SK-N-SH (cell line): Measurements from ENCODE around the gene GLG1. TPM values are rescaled to one million over a fixed set of nuclear protein-coding genes. Genes with fewer than 3 reads are reported as not detected.

Source experiments
- CTCF ChIA-PET: fragments of 300-600, 350-600 bp; formaldehyde crosslinking; extraction: SDS; loops from one replicate; lab custom pipeline; 2021; lab: Yijun Ruan, JAX
- POLR2A ChIA-PET: fragments of 350-600 bp; sonication (Branson Sonifier 250); formaldehyde crosslinking; extraction: SDS; loops from one replicate; lab custom pipeline; 2020; ENCODE audit warnings: antibody characterized with exemption, inconsistent platforms; lab: Yijun Ruan, JAX
- DNase-seq: peaks from one replicate; pipeline ENCODE4 v3.0.0; 2012
- H2AFZ ChIP-seq: fragments of 200-600 bp; sonication (generic); 2 replicates; pipeline ENCODE4 v1.8.1; 2016; ENCODE audit warnings: antibody characterized with exemption, mild to moderate bottlenecking, low read depth
- H3F3A ChIP-seq: fragments of 200-600 bp; sonication (generic); replicated peaks from 2 replicates; pipeline ENCODE3; 2016; ENCODE audit warnings: antibody characterized with exemption, mild to moderate bottlenecking; ENCODE audit not compliant: insufficient read depth
- H3K27ac ChIP-seq, 2 experiments: fragments of 200-500 bp in 1 of 2; fragments of 200-600 bp in 1 of 2; sonication (Bioruptor generic) in 1 of 2; sonication (generic), shearing (Covaris generic) in 1 of 2; 2 replicates each; pipeline versions ENCODE4 v1.5.1 to v1.6.1; 2014 to 2016; ENCODE audit warnings: low read depth in 2 of 2, inconsistent platforms in 1 of 2, low read length in 1 of 2, mild to moderate bottlenecking in 1 of 2, mixed read lengths in 1 of 2
- H3K27me3 ChIP-seq: fragments of 200-600 bp; sonication (generic), shearing (Covaris generic); 2 replicates; pipeline ENCODE4 v1.6.1; 2016; ENCODE audit warnings: mixed run types; ENCODE audit not compliant: insufficient read depth
- H3K36me3 ChIP-seq, 2 experiments: fragments of 200-500 bp in 1 of 2; fragments of 200-600 bp in 1 of 2; sonication (Bioruptor generic) in 1 of 2; sonication (generic) in 1 of 2; replicated peaks in 1 of 2; 2 replicates each; pipeline versions ENCODE3 to v1.5.1; 2014 to 2016; ENCODE audit warnings: low read length in 1 of 2, mild to moderate bottlenecking in 1 of 2; ENCODE audit not compliant: insufficient read depth in 2 of 2, control insufficient read depth in 1 of 2
- H3K4me1 ChIP-seq, 2 experiments: fragments of 200-500 bp in 1 of 2; fragments of 200-600 bp in 1 of 2; sonication (Bioruptor generic) in 1 of 2; sonication (generic), shearing (Covaris generic) in 1 of 2; 2 replicates each; pipeline versions ENCODE4 v1.5.1 to v1.6.1; 2014 to 2016; ENCODE audit warnings: low read depth in 1 of 2, low read length in 1 of 2, mixed run types in 1 of 2; ENCODE audit not compliant: insufficient read depth in 2 of 2, control insufficient read depth in 1 of 2
- H3K4me2 ChIP-seq: fragments of 200-600 bp; sonication (generic), shearing (Covaris generic); 2 replicates; pipeline ENCODE4 v1.6.1; 2017; ENCODE audit warnings: mixed run types
- H3K4me3 ChIP-seq, 2 experiments: fragments of 200-500 bp in 1 of 2; fragments of 200-600 bp in 1 of 2; sonication (Bioruptor generic) in 1 of 2; sonication (generic), shearing (Covaris generic) in 1 of 2; 2 replicates each; pipeline versions ENCODE4 v1.5.1 to v1.8.1; 2014 to 2016; ENCODE audit warnings: low read depth in 2 of 2, inconsistent platforms in 1 of 2, low read length in 1 of 2, mild to moderate bottlenecking in 1 of 2, mixed read lengths in 1 of 2, moderate library complexity in 1 of 2
- H3K79me2 ChIP-seq: fragments of 200-600 bp; sonication (generic); 2 replicates; pipeline ENCODE4 v1.8.1; 2017; ENCODE audit warnings: mild to moderate bottlenecking; ENCODE audit not compliant: insufficient read depth
- H3K9ac ChIP-seq: fragments of 200-600 bp; sonication (generic); 2 replicates; pipeline ENCODE4 v1.6.1; 2017; ENCODE audit warnings: mixed run types
- H3K9me2 ChIP-seq: fragments of 200-600 bp; sonication (generic); 2 replicates; pipeline ENCODE4 v1.6.1; 2017; ENCODE audit warnings: mixed run types
- H3K9me3 ChIP-seq: fragments of 200-600 bp; sonication (generic); 2 replicates; pipeline ENCODE4 v1.6.1; 2017; ENCODE audit warnings: mixed run types, mild to moderate bottlenecking, moderate library complexity
- H4K20me1 ChIP-seq: fragments of 200-600 bp; sonication (generic); 2 replicates; pipeline ENCODE4 v1.6.1; 2017; ENCODE audit warnings: mild to moderate bottlenecking, mixed run types; ENCODE audit not compliant: insufficient read depth
- CTCF ChIP-seq: fragments of 200-600 bp; sonication (generic); IDR thresholded peaks from 2 replicates; pipeline ENCODE4 v1.6.1; 2017; ENCODE audit warnings: antibody characterized with exemption, mild to moderate bottlenecking, moderate library complexity
- ELF1 ChIP-seq: IDR thresholded peaks from 2 replicates; pipeline ENCODE4 v1.4.0; 2012
- GATA2 ChIP-seq: sonication (generic); formaldehyde crosslinking; IDR thresholded peaks from 2 replicates; pipeline ENCODE4 v1.5.0; 2020; ENCODE audit warnings: mild to moderate bottlenecking, missing genetic modification reagents
- MAX ChIP-seq: IDR thresholded peaks from 2 replicates; pipeline ENCODE4 v1.4.0; 2012; ENCODE audit warnings: low read depth
- NFIC ChIP-seq: IDR thresholded peaks from 2 replicates; pipeline ENCODE4 v1.4.0; 2012; ENCODE audit warnings: borderline replicate concordance
- NRF1 ChIP-seq: IDR thresholded peaks from 2 replicates; pipeline ENCODE4 v1.6.1; 2012; ENCODE audit warnings: low read depth, mild to moderate bottlenecking, low read length
- USF1 ChIP-seq: IDR thresholded peaks from 2 replicates; pipeline ENCODE4 v1.4.0; 2012; ENCODE audit warnings: low read depth, borderline replicate concordance
- USF2 ChIP-seq: fragments of 150-350 bp; IDR thresholded peaks from 2 replicates; pipeline ENCODE4 v1.6.1; 2017; ENCODE audit warnings: antibody characterized with exemption, low read length, low read depth, borderline replicate concordance
- WGBS: methylation state at CpG from one replicate; pipeline ENCODE4 v1.1.6; 2017; ENCODE audit warnings: low lambda C conversion rate; 5-methylcytosine and 5-hydroxymethylcytosine counted together
- polyA plus RNA-seq, 3 experiments: library from polyadenylated mRNA; depleted of rRNA; stranded (reverse); fragments of >200 nt; gene quantifications; 2 replicates each; pipeline ENCODE4 v1.2.3, GENCODE V29; 2012

The GLG1 gene
- polyA plus RNA-seq, 1 of the 3 experiments (the other 2 are of a cell fraction) = 71.1 TPM

- TF ChIP-seq USF2 = no peak
- no peak for TF ChIP-seq NRF1
Observed at GRCh38 chr16:74496054-74496453, 110.9 kb downstream of the GLG1 start (continued).

GRCh38 chr16:74492976-74493375 lies 113.9 kb downstream of the GLG1 start:
- peaks cover 6% of the 10 kb centered on the region for H3K79me2 ChIP-seq
- no peaks in the 10 kb centered on the region for H4K20me1 ChIP-seq
- WGBS = 98% methylated on average over 10 of the region's 10 CpGs
- no peak for DNase-seq
- no peak overlapping the region for H3K9ac ChIP-seq
- TF ChIP-seq MAX (no peak), USF1 (no peak), USF2 (no peak), GATA2 (CRISPR knock-in tag) (no peak), NFIC (no peak), CTCF (no peak), ELF1 (no peak)
- no peak overlapping the region for H3K4me2 ChIP-seq
- no peaks in the 10 kb centered on the region; a peak in 1 of 4 replicates for H3K4me1 ChIP-seq
- H3K9me2 ChIP-seq = no peaks in the 10 kb centered on the region
- CTCF ChIA-PET = no interaction called here
- no peak overlapping the region for H2AFZ ChIP-seq
- no peak overlapping the region for H3K4me3 ChIP-seq
- H3K27ac ChIP-seq = no peak overlapping the region
- POLR2A ChIA-PET = interaction anchor here (0.9 kb wide), 1 partner anchor 114 kb away, joined by 3 read pairs; the partner anchor contains the start of gene GLG1
- H3K9me3 ChIP-seq = no peaks in the 10 kb centered on the region
- H3K36me3 ChIP-seq = peaks cover 27 to 54% of the 10 kb centered on the region in 2 experiments
- no peaks in the 10 kb centered on the region for H3F3A ChIP-seq
- no peaks in the 10 kb centered on the region for H3K27me3 ChIP-seq
